Ishikawa (cell line): ENCODE results near the gene SPPL2A.

Experiments used
- CEBPB ChIP-seq: IDR thresholded peaks from 2 replicates; pipeline ENCODE4 v1.6.1; 2012
- CREB1 ChIP-seq: IDR thresholded peaks from 2 replicates; pipeline ENCODE4 v1.6.1; 2012; ENCODE audit warnings: low read depth
- EGR1 ChIP-seq: IDR thresholded peaks from 2 replicates; pipeline ENCODE4 v1.6.1; 2012
- EP300 ChIP-seq: IDR thresholded peaks from 2 replicates; pipeline ENCODE4 v1.6.1; 2012; ENCODE audit warnings: borderline replicate concordance
- FOXM1 ChIP-seq: IDR thresholded peaks from 2 replicates; pipeline ENCODE4 v1.6.1; 2012; ENCODE audit warnings: low read depth, borderline replicate concordance
- MAX ChIP-seq: IDR thresholded peaks from 2 replicates; pipeline ENCODE4 v1.6.1; 2012
- NFIC ChIP-seq: IDR thresholded peaks from 2 replicates; pipeline ENCODE4 v1.6.1; 2012
- RAD21 ChIP-seq: IDR thresholded peaks from 2 replicates; pipeline ENCODE4 v1.6.1; 2012; ENCODE audit warnings: low read depth
- REST ChIP-seq: IDR thresholded peaks from 2 replicates; pipeline ENCODE4 v1.6.1; 2012; ENCODE audit warnings: low read depth, mild to moderate bottlenecking
- TAF1 ChIP-seq: IDR thresholded peaks from 2 replicates; pipeline ENCODE4 v1.6.1; 2012; ENCODE audit warnings: low read depth, mild to moderate bottlenecking
- TCF12 ChIP-seq: IDR thresholded peaks from 2 replicates; pipeline ENCODE4 v1.6.1; 2012; ENCODE audit warnings: low read depth
- TEAD4 ChIP-seq: IDR thresholded peaks from 2 replicates; pipeline ENCODE4 v1.6.1; 2012
- YY1 ChIP-seq: IDR thresholded peaks from 2 replicates; pipeline ENCODE4 v1.6.1; 2012; ENCODE audit warnings: low read depth
- ZBTB7A ChIP-seq: IDR thresholded peaks from 2 replicates; pipeline ENCODE4 v1.6.1; 2012; ENCODE audit warnings: low read depth
- TF ChIP-seq, protein P1 (sequence below): IDR thresholded peaks from 2 replicates; pipeline ENCODE4 v1.6.1; 2012

SPPL2A gene

DNA sequence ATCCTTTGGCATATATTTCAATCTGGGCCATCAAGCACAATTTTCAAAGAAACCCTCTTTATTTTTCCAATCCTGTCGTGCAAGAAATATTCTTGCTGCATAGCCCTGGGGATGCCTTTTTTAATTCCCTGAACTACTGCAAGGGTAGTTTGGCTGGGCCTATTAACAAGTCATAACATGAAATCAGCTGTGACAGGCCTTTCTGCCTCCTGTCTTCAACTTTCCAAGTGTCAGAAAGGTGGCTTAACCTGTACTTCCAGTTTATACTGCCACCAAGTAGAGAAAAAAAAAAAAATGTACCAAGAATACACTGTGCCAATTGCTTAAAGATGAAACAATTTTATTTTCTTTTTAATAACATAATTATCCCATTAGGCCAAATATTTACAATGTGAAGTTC, 32.4 kb upstream of the SPPL2A start:
- TF ChIP-seq YY1 (no peak), RAD21 (no peak), ZBTB7A (no peak), REST (no peak), EGR1 (no peak), NFIC (no peak), TEAD4 (no peak), TAF1 (no peak), TCF12 (no peak), CEBPB (no peak), FOXM1 (no peak), CREB1 (no peak), EP300 (no peak), MAX (no peak)
- TF ChIP-seq, protein P1, sequence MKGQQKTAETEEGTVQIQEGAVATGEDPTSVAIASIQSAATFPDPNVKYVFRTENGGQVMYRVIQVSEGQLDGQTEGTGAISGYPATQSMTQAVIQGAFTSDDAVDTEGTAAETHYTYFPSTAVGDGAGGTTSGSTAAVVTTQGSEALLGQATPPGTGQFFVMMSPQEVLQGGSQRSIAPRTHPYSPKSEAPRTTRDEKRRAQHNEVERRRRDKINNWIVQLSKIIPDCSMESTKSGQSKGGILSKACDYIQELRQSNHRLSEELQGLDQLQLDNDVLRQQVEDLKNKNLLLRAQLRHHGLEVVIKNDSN, result no peak

- TF ChIP-seq CREB1 (no peak), TEAD4 (no peak), ZBTB7A (no peak), NFIC (no peak), TAF1 (no peak), REST (no peak), FOXM1 (no peak), RAD21 (no peak), TCF12 (no peak), YY1 (no peak), EP300 (no peak), MAX (no peak), CEBPB (no peak), EGR1 (no peak)
- TF ChIP-seq, protein P1, result no peak
Measured at GRCh38 chr15:50791486-50791885, 26.0 kb upstream of the SPPL2A start.

GRCh38 chr15:50790778-50791453, 25.4 kb upstream of the SPPL2A start:
- no peak for TF ChIP-seq EP300

DNA sequence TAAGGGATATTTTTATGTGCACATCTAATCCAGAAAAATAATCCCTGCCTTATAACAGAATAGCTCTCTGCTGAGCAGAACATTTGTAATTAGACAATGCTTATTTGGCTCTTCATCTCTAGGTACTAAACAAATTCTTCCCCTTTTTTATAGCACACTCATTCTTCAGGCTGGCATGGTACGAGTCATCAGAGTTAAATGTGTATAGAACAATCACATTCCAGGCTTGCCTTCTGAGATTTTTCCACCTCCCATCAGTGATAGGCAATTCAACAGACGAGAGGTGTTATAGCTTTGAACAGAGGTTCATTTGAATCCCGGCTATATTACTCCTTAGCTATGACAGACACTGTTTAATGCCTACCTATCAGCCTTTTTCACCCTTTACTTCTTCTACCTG, 21.4 kb upstream of the SPPL2A start:
- TF ChIP-seq CREB1, result no peak
- TF ChIP-seq TEAD4, result peak; percentile 33; the same call in 1 of the 2 replicates

- TF ChIP-seq CEBPB (no peak), RAD21 (no peak), EP300 (no peak)
Measured at GRCh38 chr15:50786438-50786837, 20.9 kb upstream of the SPPL2A start.

DNA sequence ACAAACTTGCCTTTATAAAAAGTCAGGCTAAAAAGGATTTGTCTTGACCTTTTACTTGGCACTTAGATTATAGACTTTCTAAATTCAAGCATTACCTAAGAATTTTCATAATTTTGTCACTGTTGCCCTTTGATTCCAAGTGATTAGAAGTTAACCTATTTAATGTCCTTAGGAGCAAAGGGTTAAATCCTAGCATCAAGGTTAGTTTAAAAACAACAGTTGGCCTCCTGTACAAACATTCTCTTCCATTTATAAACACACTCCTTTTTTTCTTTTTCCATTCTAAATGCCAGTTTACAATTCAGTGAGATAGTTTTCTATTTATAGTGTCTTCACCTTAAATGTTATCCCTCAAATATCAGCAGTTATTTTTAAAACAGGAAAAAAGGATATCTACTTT, 18.4 kb upstream of the SPPL2A start:
- no peak for TF ChIP-seq EP300
- TF ChIP-seq FOXM1, result no peak
- TF ChIP-seq, protein P1, result no peak
- no peak for TF ChIP-seq MAX
- no peak for TF ChIP-seq CREB1
- no peak for TF ChIP-seq RAD21
- TF ChIP-seq EGR1, result no peak
- TF ChIP-seq NFIC, result no peak
- no peak for TF ChIP-seq TAF1
- TF ChIP-seq CEBPB, result no peak
- no peak for TF ChIP-seq TCF12
- no peak for TF ChIP-seq TEAD4
- TF ChIP-seq REST, result no peak
- TF ChIP-seq YY1, result no peak
